Fibroblast of lung (primary cell): ENCODE results near the gene FRMD1.

Experiments
- EZH2 ChIP-seq: IDR thresholded peaks from 2 replicates; pipeline ENCODE4 v1.5.1; 2012; ENCODE audit warnings: low read length, control low read depth, mild to moderate bottlenecking; ENCODE audit errors: missing control alignments
- TF ChIP-seq, protein P1 (sequence below), 2 donors: IDR thresholded peaks in 1 of 2; conservative IDR thresholded peaks in 1 of 2; 1 replicate in 1 of 2; 2 replicates in 1 of 2; pipeline ENCODE4 v1.5.1; 2011 to 2012; ENCODE audit warnings: low read length in 2 of 2, control low read depth in 1 of 2, inconsistent platforms in 1 of 2, low read depth in 1 of 2, mild to moderate bottlenecking in 1 of 2

DNA sequence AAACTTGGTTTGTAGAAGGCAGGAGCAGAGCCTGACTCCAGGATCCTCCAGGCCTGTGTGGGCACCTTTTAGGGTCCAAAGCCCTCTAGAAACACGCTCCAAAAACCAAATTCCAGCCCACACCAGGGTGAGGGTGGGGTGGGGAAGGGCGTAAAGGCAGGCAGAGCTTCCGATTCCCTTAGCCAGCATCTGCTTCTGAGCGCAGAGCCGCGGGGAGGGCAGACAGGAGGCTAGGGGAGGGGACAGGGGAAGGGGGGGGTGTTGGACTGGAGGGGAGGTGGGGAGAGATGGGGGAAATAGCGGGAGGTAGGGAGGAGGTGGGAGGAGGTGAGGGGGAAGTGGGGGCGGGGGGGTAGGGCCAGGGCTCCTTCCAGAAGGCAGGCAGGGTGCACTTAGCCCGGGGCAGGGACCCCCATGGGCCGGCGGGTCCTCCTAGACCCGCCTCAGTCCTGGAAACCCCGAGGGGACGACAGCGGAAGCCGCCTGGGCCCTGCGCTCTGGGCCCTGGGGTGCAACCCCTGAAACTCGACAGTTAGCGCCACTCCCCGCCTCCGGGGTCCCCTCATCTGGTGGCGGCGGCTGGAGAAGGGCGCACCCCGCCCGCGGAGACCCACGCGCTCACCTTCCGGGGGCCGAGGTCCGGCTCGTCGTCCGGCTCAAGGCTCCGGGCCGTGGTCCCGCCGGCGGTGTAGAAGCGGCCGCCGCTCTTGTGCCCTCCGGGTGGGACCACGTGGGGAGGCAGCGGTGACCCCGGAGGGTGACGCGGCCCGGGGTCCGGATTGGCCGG, 22.0 kb upstream of the FRMD1 start:
- TF ChIP-seq, protein P1, sequence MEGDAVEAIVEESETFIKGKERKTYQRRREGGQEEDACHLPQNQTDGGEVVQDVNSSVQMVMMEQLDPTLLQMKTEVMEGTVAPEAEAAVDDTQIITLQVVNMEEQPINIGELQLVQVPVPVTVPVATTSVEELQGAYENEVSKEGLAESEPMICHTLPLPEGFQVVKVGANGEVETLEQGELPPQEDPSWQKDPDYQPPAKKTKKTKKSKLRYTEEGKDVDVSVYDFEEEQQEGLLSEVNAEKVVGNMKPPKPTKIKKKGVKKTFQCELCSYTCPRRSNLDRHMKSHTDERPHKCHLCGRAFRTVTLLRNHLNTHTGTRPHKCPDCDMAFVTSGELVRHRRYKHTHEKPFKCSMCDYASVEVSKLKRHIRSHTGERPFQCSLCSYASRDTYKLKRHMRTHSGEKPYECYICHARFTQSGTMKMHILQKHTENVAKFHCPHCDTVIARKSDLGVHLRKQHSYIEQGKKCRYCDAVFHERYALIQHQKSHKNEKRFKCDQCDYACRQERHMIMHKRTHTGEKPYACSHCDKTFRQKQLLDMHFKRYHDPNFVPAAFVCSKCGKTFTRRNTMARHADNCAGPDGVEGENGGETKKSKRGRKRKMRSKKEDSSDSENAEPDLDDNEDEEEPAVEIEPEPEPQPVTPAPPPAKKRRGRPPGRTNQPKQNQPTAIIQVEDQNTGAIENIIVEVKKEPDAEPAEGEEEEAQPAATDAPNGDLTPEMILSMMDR (conservative IDR thresholded peaks at IDR 0.05 in 1 of 2, IDR thresholded peaks at IDR 0.05 in 1 of 2; ENCODE audit: low read depth in 1 of 2, low read length in 2 of 2): no peak
- TF ChIP-seq EZH2: no peak
